ENCODE results near the gene CEACAM18.
A peak's percentile ranks its signal among the peaks of the same experiment; 100 is the strongest.

GRCh38 chr19:51473009-51473707, 5.2 kb upstream of the CEACAM18 start:
- TF ChIP-seq CTCF (conservative IDR thresholded peaks at IDR 0.05; ENCODE audit: low read depth, low read length) (peak; percentile 69), RAD21 (IDR thresholded peaks at IDR 0.05; ENCODE audit: low read length) (peak; percentile 75), MXI1 (IDR thresholded peaks at IDR 0.05; ENCODE audit: borderline replicate concordance, low read depth, low read length) (no peak), POLR2A (IDR thresholded peaks at IDR 0.05; ENCODE audit: low read depth, low read length) (no peak), CEBPB (IDR thresholded peaks at IDR 0.05; ENCODE audit: low read depth, low read length) (no peak), ELK1 (IDR thresholded peaks at IDR 0.05; ENCODE audit: borderline replicate concordance, low read depth, low read length) (no peak), RCOR1 (IDR thresholded peaks at IDR 0.05; ENCODE audit: insufficient replicate concordance, low read length) (no peak), MAFK (IDR thresholded peaks at IDR 0.05; ENCODE audit: low read depth, low read length) (no peak), RFX5 (IDR thresholded peaks at IDR 0.05; ENCODE audit: low read depth, low read length) (no peak)
- TF ChIP-seq, protein P1, sequence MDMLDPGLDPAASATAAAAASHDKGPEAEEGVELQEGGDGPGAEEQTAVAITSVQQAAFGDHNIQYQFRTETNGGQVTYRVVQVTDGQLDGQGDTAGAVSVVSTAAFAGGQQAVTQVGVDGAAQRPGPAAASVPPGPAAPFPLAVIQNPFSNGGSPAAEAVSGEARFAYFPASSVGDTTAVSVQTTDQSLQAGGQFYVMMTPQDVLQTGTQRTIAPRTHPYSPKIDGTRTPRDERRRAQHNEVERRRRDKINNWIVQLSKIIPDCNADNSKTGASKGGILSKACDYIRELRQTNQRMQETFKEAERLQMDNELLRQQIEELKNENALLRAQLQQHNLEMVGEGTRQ (IDR thresholded peaks at IDR 0.05; ENCODE audit: low read depth, low read length) = no peak

Measured in IMR-90 (cell line).